Activated CD8-positive, alpha-beta memory T cell treated with anti-CD3 and anti-CD28 coated beads, Interleukin-2, amount 50 U/mL, for 4 hours (primary cell): Measurements from ENCODE around the gene KLRC2.
"Not testable (repeated sequence)": the region's sequence is repeated elsewhere in the genome, so short reads cannot be mapped to it uniquely, and the experiment has no call there.

Experiments
- DNase-seq: peaks from one replicate; pipeline ENCODE4 v3.0.0-alpha.2; 2020

Gene KLRC2

GRCh38 chr12:10435816-10436215, at the start of gene KLRC2:
Gene KLRC2, minus strand, starts transcription at chr12:10436010. Its CDS starts 24 bp downstream, at chr12:10435986.
- DNase-seq: not testable (repeated sequence)

GRCh38 chr12:10481901-10482300, 46.1 kb upstream of the KLRC2 start:
- DNase-seq: peak; percentile 32

GRCh38 chr12:10472808-10473207, 37.0 kb upstream of the KLRC2 start:
- DNase-seq: not testable (repeated sequence)

- DNase-seq: no peak
Measured at GRCh38 chr12:10469701-10470100, 33.9 kb upstream of the KLRC2 start.

GRCh38 chr12:10466311-10466710, 30.5 kb upstream of the KLRC2 start:
- no peak for DNase-seq

GRCh38 chr12:10457760-10458159, 21.9 kb upstream of the KLRC2 start:
- no peak for DNase-seq

GRCh38 chr12:10456856-10457255, 21.0 kb upstream of the KLRC2 start:
- DNase-seq: no peak

GRCh38 chr12:10455766-10456165, 20.0 kb upstream of the KLRC2 start:
- DNase-seq: no peak

- no peak for DNase-seq
Measured at GRCh38 chr12:10454531-10454930, 18.7 kb upstream of the KLRC2 start.

GRCh38 chr12:10453156-10453555, 17.3 kb upstream of the KLRC2 start, which contains the start of gene KLRC1:
Gene KLRC1, minus strand, starts transcription at chr12:10453377. Its CDS starts 2,221 bp downstream, at chr12:10451156.
- DNase-seq: no peak

GRCh38 chr12:10448236-10448635, 12.4 kb upstream of the KLRC2 start:
- no peak for DNase-seq

GRCh38 chr12:10446052-10446451, 10.2 kb upstream of the KLRC2 start:
- not testable (repeated sequence) for DNase-seq

- not testable (repeated sequence) for DNase-seq
Measured at GRCh38 chr12:10441144-10441543, 5.3 kb upstream of the KLRC2 start.

GRCh38 chr12:10439608-10440274, 3.9 kb upstream of the KLRC2 start:
- not testable (repeated sequence) for DNase-seq

GRCh38 chr12:10437601-10438000, 1.8 kb upstream of the KLRC2 start:
- not testable (repeated sequence) for DNase-seq

- DNase-seq: not testable (repeated sequence)
Measured at GRCh38 chr12:10430623-10431022, 5.2 kb downstream of the KLRC2 start.

GRCh38 chr12:10425938-10426337, 9.9 kb downstream of the KLRC2 start:
- DNase-seq: not testable (repeated sequence)

GRCh38 chr12:10424260-10424899, 11.4 kb downstream of the KLRC2 start:
- DNase-seq: not testable (repeated sequence)

GRCh38 chr12:10422159-10422558, 13.7 kb downstream of the KLRC2 start:
- not testable (repeated sequence) for DNase-seq

- DNase-seq: not testable (repeated sequence)
Measured at GRCh38 chr12:10420334-10420733, 15.5 kb downstream of the KLRC2 start, which contains the start of gene KLRC3. Gene KLRC3, minus strand, starts transcription at chr12:10420595. Its CDS starts 45 bp downstream, at chr12:10420550.

- DNase-seq: no peak
Measured at GRCh38 chr12:10409392-10409791, 26.4 kb downstream of the KLRC2 start, which contains the start of gene KLRC4. Gene KLRC4, minus strand, starts transcription at chr12:10409757. Its CDS starts 182 bp downstream, at chr12:10409575.

- DNase-seq: no peak
Measured at GRCh38 chr12:10408842-10409241, 27.0 kb downstream of the KLRC2 start.

- no peak for DNase-seq
Measured at GRCh38 chr12:10406725-10407124, 29.1 kb downstream of the KLRC2 start.

GRCh38 chr12:10405294-10405693, 30.5 kb downstream of the KLRC2 start:
- no peak for DNase-seq
